HG02763 (cell line): ENCODE results near the gene DNASE2.
"Not testable (repeated sequence)": the region's sequence is repeated elsewhere in the genome, so short reads cannot be mapped to it uniquely, and the experiment has no call there.

Experiments
- ATAC-seq: cut with Tn5 transposase; IDR thresholded peaks from one replicate; pipeline ENCODE4 v1.9.1; 2021; ENCODE audit warnings: mild to moderate bottlenecking, moderate library complexity; ENCODE audit not compliant: unreplicated experiment

The DNASE2 gene, protein sequence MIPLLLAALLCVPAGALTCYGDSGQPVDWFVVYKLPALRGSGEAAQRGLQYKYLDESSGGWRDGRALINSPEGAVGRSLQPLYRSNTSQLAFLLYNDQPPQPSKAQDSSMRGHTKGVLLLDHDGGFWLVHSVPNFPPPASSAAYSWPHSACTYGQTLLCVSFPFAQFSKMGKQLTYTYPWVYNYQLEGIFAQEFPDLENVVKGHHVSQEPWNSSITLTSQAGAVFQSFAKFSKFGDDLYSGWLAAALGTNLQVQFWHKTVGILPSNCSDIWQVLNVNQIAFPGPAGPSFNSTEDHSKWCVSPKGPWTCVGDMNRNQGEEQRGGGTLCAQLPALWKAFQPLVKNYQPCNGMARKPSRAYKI

DNA sequence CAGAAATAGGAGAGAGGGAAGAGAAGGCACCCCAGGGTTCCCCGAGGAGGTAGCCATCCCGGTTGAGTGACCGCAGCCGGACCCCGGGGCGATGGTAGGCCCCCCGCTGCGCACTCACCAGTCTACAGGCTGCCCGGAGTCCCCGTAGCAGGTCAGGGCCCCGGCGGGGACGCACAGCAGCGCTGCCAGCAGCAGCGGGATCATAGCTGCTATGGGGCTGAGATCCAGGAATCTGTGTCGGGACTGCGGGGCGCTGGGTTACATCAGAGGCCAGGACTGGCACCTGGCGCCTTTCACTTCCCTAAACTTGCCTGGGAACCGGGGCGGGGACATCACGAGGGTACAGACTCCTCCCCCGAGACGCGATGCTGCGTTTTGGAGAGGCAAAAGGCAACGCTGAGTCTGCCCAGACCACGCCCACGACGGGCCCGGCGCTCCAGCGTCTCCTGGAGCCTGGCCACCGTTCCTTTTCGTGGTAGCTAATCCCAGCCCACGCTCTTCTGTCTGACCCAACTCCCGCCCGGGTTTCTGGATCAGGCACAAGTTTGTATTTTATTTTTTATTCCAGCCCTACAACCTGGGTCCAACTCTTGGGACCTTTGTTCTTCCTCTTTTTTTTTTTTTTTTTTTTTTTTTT, at the start of gene DNASE2:
Gene DNASE2, minus strand, starts transcription at position 278 of the 637 bp plus-strand sequence. Its CDS starts 74 bp downstream, at position 204.
- peak; percentile 82 for ATAC-seq

DNA sequence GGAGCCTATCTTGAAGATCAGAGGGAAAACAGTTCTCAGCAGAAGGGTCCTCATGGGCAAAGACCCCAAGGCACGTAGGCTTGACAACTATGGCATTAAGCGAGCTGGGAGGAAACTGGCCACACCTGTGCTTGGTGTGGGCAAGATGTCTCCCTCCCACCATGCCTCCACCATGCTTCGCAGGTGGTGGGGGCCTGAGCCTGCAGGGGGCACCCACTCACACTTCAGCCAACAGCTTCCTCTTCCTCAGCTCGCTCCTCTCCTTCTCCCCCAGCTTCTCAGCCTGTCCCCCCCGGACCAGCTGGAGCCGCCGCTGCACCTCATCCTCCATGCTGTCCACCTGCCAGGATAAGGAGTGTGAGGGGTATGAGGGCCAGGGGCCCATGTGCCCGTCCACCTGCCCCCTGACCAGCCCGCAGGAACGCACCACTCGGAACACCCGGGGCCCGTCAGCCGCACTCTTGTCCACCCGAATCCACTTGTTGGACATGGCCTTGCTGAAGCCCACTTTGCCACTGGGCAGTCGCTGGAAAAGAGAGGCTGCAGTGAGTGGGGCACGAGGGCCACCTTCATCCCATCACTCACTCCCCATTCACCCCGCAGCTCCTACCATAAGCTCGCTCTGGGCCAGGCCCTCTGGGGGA, 48.9 kb upstream of the DNASE2 start:
- ATAC-seq, result no peak

DNA sequence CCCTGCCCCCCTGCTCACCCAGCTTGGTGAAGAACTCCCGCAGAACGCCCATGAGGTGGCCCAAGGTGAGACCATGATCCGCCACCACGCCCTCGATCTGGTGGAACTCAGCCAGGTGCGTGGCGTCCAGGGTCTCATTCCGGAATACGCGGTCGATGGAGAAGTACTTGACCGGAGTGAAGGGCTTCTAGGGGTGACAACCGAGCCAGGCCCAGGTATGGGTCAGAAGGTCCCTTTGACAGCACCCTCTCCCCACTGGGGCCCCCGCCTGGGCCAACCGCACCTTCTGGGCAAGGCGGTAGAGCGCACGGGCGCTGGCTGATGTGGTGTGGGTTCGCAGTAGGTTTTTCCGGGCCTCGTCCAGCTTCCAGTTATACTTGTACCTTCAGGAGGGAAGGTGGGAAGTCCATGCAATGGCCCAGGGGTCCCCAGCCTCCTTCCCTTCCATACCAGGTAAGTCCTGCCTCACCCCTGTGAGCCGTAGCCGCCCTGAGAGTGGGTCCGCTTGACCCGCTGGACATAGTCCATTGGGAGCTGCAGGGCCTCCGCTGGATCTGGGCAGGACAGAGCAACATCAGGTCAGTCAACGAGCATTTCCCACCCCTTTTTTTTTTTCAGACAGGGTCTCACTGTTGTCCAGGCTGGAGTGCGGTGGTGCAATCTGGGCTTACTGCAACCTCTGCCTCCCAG, 43.5 kb upstream of the DNASE2 start:
- no peak for ATAC-seq

DNA sequence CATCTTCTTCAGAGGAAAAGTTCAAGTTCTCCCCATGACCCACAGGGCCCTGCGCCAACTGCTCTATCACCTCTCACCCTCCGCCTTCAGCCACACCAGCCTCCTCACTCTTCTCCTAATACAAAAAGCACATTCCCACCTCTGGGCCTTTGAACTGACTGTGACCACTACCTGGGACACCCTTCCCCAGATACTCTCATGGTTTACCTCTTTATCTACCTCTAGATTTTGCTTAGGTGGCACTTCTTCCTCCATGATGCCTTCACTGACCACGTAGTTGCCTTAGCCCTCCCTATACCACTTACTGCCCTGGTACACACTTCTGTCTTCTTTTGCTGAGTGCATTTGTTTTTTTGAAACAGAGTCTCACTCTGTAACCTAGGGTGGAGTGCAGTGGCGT, 41.7 kb upstream of the DNASE2 start:
- no peak for ATAC-seq

DNA sequence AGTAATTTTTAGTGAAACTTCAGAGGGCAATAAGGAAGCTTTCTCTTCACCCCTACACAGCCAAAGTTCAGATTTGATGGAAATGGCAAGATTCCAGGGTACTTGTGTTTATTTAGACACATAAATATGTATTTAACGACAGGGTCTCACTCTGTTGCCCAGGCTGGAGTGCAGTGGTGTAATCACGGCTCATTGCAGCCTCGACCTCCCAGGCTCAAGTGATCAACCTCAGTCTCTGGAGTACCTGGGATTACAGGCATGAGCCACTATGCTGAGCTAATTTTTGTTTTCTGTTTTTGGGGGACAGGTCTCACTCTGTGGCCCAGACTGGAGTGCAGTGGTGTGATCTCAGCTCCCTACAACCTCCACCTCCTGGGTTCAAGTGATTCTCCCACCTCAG, 39.8 kb upstream of the DNASE2 start:
- ATAC-seq, result no peak

DNA sequence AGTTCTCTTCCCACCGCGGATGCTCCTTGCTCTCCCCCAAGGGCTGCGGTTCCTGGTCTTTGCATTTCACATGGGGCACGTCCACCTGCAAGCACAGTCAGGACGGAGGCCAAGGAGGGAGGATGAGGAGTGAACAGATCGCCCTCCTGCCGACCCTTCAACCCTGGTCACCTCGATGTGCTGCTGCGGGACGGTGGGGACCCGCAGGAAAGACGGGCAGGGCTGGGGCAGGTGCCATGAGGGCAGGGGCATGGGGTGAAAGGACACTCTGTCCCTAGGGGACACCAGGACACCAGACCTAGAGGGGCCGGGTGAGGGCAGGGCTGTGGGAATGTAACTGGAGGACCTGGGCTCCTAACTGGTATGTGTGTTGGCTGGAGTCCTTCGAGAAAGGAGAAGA, 37.0 kb upstream of the DNASE2 start:
- no peak for ATAC-seq

DNA sequence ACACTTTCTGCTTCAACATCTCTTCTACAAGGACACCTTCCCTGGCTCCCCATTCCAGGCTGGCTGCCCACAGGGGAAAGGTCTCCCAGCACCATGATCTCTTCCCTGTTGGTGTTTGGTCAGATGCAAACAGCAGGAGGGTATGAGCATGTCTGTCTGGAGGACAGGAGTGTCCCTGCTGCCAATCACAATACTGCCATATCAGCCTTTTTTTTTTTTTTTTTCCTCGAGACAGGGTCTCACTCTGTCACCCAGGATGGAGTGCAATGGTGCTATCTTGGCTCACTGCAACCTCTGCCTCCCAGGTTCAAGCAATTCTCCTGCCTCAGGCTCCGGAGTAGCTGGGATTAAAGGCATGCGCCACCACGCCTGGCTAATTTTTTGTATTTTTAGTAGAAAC, 34.6 kb upstream of the DNASE2 start:
- ATAC-seq, result not testable (repeated sequence)

DNA sequence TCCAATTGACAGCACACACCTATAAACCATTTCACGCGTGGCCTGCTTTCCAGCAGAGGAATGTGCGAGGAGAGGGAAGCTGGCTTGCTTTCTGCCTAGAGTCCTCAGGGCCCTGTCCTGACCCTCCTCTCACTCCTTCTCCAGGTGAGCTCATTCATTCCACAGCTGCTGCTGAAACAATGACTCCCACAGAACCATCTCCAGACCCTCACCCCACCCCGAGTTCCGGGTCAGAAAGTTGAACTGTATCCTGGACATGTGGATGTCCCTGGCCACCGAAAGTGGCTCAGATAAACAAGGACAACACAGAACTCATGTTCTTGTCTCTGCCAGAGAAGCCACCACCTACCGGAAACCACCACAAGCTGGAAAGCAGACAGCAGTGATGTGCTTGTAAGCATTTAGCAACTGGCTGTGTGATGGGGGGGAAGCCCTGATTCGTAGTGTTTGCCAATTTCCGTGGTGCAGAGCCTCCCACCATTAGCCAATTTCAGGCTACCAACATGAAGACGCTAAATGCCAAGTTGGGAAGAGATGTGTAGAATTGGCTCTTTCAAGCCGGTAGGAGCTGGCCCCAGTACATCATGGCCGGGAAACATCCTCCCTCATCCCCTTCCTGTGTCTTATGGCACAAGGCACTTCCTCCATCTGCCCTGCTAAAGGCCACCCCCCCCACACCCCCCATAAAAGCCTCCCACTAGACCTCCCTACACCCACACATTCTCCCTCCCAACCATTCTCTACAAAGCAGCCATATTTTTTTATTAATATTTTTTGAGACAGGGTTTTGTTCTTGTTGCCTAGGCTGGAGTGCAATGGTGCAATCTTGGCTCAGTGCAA, 32.8 kb upstream of the DNASE2 start:
- ATAC-seq, result no peak

DNA sequence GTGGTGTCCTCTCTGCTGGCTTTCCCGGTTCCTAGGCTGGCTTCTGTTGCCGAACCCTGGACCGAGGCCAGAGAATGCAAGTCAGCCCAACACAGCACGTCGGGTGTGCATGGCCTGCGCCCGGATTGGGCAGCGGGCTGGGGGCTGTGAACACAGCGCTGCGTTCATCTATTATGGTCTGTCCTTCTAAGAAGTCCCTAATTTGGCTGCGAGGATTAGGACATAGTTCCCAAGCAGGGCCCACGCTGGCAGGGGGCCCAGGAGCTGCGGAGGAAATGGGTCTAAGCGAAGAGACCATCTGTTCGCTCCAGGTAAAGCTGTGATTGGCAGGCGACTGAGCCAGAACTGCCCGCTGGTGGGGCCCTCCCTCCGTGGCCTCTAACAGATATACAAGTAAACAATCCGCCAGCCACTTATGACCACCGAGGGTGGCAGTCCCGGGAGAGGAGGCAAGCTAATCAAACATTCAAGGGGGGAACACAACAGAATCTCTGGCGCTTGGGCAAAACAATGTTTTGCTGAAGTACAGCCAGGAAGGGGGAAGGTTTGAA, 31.8 kb upstream of the DNASE2 start:
- ATAC-seq, result no peak

DNA sequence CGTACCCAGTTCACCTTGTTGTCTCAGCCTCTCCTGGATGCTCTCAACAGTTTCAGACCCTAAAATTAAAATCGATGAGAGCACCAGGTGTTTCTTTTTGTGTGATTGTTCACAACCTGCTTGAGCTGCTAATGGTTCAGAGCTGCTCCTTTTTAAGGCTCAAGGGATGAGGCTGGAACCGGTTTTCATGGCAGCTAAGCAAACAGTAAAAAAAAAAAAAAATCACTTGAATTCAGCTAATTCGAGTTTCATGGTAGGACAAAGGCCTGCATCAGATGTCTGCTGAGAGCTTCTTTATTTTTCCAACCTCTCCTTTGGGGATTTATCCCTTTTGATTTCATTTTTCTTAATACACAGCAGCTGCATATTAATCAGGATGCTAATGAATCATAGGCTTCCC, 31.3 kb upstream of the DNASE2 start:
- no peak for ATAC-seq

DNA sequence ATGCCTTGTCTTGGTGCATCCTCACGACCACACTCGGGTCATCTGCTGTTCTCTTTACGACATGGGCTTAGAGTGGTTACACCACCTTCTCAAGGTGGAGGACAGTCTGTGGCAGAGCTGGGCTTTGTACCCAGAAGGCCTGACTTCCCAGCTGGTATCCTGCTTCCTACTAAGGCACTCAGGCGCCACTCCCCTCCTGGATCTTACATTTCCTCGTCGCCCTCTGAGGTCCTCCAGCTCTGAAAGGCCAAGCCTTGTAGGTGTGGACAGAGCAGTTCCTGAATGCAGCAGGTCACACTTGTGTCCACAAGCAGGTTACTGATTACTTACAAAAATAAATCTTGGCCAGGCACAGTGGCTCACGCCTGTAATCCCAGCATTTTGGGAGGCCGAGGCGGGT, 25.9 kb upstream of the DNASE2 start:
- no peak for ATAC-seq

DNA sequence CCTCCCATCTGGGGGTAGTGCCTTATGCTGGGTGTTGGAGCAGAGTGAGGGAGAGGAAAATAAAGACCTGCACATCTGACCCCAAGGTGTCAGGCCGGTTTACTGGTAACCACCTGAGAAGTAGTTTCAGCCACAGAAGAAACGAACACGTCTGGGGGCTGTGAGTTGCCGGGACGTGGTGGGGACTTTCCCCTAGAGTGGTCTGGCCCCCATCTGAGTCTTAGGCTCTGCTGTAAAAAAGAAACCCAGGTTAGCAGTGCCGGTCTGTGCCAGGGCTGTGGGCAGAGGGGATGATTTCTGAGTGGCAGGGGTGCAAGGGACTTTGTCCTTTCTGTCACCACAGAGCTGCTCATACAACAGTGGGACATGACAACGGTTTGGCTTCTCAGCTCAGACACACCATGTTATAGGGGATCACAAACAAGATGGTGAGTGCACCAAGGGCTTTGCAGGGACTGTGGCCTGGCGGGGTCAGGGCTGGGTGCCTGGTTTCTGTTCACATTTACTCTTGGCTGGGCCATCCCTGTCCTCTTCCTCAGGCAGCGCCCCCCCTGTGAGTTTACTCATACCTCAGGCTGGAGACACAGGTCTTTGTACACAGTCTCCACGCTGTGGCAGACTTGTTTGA, 18.8 kb upstream of the DNASE2 start:
- peak; percentile 82 for ATAC-seq

DNA sequence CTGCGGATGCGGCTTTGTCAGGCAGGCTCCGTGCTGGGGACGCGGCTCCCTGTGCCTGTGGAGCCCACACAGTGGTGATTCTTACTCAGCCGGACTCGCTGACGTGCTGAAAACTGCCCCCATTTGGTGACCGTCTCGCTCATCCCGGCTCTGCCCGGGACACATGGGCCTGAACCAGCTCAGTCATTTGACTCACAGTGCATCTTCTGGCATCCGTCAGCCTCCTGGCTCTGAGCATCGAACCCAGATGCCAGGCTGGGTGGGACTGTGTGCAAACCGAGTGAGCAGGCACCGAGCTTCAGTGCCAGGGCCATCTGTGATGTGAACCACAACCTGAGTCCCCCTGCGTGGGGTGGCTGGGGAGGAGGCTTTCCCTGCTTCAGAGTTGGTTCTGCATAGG, 15.2 kb upstream of the DNASE2 start:
- no peak for ATAC-seq

DNA sequence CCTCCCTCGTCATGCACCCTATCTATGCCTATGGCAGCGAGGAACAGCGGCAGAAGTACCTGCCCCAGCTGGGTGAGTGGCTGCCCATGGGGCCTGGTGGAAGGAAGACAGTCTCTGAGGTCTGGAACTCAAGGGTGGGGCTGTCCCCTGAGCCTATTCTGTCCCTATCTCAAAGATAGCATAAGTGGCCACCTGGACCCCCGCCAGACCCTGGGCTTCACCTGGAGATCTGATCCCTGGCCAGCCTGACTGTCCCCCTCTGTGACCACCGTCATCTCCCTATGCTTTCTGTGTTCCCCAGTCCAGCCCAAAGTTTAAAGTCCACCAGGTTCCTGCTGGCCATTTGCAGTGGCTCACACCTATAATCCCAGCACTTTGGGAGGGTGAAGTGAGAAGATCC, 12.3 kb upstream of the DNASE2 start:
- no peak for ATAC-seq

DNA sequence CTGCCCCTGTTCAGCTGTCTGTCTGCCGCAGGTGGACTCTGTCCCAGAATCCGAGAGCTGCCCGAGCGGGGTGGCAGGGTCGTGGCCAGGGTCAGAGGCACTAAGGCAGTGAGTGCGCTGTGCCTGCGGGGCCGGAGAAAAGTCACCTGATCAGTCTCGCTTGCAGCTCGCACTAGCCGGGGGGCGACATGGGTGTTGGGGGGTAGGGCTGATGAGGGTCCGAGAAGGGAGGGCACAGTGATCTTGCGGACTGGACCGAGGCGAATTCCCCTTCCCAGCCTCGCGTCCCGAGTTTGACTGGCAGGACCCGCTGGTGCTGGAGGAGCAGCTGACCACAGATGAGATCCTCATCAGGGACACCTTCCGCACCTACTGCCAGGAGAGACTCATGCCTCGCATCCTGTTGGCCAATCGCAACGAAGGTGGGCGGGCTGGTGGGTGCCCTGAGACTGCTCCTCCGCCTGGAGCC, 10.3 kb upstream of the DNASE2 start:
- no peak for ATAC-seq

DNA sequence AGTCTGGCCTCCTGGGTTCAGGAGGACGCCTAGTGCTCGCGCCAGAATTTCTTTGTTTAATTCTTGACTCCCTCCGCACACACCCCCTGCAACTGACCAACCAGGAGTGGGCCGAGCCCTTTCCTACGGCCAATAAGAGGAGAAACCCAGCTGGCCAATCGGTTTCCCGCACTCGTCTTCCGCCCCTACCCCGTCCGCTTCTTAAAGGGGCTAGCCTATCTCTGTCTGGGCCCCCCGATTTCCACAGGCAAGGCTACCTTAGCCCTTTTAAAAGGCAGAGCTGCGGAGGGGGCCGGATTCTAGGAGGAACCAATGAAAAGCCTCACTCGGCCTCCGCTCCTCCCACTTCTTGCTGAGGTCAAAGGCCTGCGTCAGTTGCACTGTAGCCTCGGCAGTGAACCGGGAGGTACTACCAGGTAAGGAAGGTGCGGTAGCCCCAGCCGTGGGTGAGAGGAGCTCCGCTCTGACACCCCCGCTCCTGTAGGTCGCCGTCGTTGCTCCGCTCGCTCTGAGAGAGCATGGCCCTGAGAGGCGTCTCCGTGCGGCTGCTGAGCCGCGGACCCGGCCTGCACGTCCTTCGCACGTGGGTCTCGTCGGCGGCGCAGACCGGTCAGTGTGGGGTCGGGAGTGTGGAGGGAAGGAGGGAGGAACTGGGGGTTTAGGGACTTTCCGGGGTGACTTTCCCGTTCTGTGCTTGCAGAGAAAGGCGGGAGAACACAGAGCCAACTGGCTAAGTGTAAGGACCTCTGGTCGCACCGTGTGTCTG, 9.7 kb upstream of the DNASE2 start, which contains the start of gene GCDH:
Gene GCDH, plus strand, starts transcription at position 374 of the 766 bp plus-strand sequence. Its CDS starts 145 bp downstream, at position 519.
- ATAC-seq, result peak; percentile 95

DNA sequence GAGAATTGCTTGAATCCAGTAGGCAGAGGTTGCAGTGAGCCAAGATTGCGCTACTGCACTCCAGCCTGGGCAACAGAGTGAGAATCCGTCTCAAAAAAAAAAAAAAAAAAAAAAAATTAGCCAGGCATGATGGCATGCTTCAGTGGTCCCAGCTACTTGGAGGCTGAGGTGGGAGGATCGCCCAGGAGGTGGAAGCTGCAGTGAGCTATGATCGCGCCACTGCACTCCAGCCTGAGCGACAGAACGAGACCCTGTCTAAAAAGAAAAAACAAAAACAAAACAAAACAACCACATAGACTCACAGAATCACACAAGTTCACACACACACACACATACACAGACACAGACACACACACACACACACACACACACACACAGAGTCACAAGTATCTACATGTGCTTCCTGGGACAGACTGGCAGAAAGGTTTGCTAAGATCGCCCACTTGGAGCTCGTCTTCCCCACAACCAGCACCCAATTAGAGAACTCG, 9.1 kb upstream of the DNASE2 start:
- ATAC-seq, result not testable (repeated sequence)

DNA sequence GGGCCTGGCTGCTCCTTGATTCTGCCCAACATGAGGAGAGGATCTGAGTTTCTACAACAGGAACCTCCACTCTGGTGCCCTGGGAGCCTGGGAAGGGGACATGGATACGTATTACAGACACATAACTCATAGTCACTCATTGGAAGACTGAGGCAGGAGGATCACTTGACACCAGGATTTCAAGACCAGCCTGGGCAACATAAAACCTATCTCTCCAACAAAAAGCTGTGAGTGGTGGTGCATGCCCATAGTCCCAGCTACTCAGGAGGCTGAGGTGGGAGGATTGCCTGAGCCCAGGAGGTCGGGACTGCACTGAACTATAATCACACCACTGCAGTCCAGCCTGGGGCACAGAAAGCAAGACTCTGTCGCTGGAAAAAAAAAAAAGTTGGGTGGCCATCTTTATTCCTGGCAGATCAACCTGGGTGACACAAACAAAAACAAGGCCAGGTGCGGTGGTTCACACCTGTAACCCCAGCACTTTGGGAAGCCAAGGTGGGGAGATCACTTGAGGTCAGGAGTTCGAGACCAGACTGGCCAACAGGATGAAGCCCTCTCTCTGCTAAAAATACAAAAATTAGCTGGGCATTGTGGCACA, 6.9 kb upstream of the DNASE2 start:
- no peak for ATAC-seq
